OCI-LY3 (cell line): Measurements from ENCODE around the gene PPFIA2.

ENCODE experiments used
- CTCF ChIP-seq: fragments of 200-600, 300-600 bp; sonication (generic); IDR thresholded peaks from 2 replicates; pipeline ENCODE4 v1.5.1; 2014; ENCODE audit warnings: antibody characterized with exemption, low read length, low read depth
- EZH2phosphoT487 ChIP-seq: fragments of 200-600 bp; shearing (Covaris generic); IDR thresholded peaks from 2 replicates; pipeline ENCODE4 v1.6.1; 2018; ENCODE audit warnings: antibody characterized with exemption, mixed run types, low read depth

GRCh38 chr12:81542065-81543010 lies 216.8 kb downstream of the PPFIA2 start:
- TF ChIP-seq CTCF, result no peak
- no peak for TF ChIP-seq EZH2phosphoT487
